Fibroblast of skin of right biceps (primary cell): ENCODE measurements around the gene RAB11FIP4.

ENCODE experiments used
- DNase-seq: peaks from one replicate; pipeline ENCODE4 v3.0.0-alpha.2; 2013

Gene RAB11FIP4

DNA sequence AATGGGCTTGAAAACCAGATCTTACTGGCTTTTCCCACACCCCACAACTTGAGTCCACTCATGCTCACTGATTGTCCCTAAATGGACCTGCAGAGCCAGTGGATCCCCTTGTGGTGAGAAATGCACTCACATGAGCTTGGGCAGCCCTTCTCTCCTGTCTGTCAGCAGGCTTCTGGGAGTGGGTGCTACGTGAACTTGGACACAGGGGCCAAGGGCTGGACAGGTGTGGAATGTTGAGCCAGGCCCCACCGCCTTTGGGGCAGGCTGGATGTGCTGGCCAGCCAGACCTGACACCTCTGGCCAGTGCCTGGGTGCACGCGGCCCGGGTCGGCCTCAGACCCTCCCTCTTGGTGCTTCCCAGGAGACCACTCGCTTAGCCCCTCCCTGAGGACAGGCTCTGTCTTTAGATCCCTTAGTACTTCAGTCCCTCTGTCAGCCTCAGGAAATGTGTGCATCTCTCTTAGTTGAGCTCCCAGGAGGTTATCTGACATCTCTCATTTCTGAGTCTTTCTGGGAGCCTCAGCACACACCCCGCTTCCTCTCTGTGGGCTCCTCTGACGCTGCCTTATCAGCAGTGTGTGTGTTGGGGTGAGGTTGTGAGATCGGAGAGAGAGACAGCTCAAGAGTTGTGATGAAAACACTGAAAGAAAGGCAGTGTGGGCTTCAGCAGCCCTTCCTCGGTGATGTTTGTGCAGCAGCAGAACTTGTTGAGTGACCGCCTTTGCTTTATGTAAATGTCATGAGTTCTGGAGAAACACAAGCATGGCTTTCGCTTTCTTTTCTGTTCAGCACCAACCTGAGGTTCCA lies 117.0 kb downstream of the RAB11FIP4 start:
- no peak for DNase-seq

DNA sequence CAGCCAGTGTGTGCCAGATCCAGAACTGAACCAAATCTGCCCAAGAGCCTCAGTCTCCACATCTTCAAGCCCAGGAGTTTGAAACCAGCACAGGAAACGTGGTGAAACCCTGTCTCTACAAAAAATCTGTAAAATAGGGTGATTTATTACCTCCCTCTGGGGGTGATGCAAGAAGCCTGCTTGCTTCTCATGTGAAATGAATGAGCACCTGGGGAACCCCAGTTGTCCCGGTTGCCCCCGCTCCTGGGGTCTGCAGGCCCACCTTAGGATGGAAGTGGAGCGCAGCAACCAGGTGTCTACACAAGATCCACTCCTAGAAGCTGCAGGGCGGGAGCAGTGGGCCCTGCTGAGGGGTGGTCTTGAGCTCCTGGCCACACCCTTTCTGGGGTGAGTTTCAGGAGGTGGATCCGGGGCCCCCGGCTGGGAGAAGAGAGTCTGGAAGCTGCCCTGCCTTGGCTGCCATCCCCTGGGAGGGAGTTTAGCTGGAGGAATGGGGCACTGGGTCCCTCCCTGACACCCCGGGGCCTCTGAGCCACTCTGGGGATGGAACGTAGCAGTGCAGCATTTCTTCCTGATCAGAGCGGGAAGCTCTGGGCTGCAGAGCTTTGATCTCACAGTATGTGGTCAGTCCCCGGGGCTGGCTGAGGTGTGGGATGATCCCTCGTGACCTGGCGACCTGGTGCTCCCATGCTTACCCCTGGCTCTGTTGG lies 117.8 kb downstream of the RAB11FIP4 start:
- no peak for DNase-seq

DNA sequence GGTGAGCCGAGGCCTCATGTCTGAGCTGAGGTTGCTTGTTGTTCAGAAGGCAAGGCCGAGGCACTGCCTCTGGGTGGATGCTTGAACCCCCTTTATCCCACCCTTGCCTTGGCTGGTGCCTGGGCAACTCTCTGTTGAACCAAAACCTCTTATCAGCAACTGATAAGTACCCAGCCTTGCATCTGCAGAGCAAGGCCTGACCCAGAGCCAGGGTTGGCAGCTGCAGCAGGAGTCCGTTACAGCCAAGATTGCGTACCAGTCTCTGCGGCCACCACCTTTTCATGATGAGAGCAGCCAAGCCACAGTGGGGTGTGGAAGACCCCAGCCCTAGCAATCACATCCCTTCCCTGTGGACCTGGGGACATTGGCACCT lies 118.3 kb downstream of the RAB11FIP4 start:
- no peak for DNase-seq

DNA sequence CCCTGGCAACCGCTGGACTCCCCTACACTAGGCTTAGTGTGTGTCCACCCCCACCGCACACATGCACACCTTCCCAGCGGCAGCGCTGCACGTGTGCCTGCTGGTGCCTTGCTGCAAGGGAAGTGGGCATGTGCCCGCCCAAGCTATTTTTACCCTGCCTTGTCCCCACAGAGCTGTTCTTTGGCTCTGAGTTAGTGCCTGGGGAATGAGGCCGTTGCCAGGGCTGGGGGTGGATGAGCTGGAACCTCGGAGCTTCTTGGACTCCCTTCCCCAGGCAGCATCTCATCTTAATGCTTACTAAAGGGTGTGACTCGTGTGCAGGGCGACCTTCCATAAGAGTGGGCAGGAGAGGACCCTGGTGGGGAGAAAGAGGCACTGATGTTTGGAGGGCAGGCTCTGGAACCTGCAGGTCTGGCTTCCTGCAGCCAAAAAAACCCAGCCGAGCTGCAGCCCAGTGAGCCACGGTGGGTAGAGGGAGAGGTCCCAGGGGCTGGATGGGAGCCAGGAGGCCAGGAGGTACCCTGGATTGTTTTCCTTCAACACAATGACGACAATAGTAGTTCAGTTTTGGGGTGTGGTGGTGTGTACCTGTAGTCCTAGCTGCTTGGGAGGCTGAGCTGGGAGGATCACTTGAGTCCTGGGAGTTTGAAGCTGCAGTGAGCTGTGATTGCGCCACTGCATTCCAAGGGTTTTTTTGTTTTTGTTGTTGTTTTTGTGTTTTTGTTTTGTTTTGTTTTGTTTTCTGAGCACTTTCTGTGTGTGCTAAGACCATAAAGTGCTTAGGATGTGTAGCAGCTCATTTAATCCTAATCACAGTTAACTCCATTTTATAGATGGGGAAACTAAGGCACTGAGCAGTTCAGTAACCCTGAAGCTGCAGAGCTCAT lies 119.1 kb downstream of the RAB11FIP4 start:
- peak; percentile 35 for DNase-seq

DNA sequence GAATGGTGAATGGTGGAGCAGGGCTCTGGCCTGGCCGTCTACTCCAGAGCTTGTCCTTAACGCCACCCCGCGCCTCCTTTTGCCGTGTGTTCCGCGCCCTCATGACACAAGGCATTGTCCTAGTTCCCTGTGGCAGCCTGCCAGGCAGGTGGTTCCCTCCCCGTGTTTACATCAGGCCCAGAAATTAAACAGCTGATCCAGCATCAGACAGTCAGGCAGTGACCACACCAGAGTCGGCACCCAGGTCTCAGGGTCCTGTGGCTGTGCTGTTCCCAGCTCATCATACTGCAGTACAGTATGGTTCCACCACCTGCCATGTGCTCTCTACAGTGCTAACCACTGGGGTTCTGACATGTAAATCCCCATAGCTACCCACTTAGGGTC lies 119.7 kb downstream of the RAB11FIP4 start:
- DNase-seq = no peak

DNA sequence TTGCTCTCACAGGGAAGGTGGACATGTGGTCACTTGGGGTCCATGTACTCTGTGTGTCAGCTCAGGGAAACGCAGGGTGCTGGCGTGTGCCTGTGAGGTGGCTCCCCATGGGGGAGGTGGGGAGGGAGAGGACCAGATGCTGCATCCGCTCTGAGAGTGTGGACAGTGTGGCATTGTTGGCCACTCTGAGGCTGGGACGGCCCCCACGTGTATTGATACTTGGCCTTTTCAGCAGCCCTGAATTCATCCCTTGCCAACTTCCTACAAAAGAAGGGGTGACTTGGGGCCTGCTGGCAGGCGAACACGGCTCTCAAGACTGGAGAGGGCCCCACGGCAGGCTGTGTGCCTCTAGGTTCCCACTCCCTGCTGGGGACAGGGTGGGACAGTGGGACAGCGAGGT lies 120.1 kb downstream of the RAB11FIP4 start:
- no peak for DNase-seq

DNA sequence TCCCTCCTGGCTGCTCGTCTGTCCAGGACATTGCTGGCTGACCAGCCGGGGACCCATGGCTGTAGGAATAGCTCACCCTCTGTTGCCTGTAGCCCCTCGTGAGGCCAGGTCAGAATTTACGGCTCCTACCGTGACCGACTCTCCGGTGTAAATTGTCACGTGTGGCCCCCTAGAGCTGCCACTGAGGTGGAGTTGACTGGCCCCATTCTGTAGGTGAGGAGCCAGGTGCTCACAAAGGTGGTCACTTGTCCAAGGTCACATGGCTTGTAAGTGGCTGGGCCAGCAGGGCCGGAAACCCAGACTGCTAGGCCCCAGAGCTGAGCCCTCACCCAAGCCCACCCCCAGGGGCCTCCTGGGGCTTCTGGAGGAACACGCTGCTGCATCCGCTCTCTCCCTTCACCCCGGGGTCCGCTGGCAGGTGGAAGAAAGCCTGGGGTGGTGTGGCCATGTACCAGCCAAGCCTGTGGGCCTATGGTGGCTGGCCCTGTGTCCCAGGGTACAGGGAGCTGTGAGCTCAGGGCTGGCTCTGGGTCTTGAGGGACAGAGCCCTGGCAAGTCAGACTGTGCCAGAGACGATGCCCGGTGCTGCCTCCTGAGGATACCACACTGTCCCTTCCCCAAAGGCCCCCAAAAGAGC lies 120.7 kb downstream of the RAB11FIP4 start:
- DNase-seq = no peak

DNA sequence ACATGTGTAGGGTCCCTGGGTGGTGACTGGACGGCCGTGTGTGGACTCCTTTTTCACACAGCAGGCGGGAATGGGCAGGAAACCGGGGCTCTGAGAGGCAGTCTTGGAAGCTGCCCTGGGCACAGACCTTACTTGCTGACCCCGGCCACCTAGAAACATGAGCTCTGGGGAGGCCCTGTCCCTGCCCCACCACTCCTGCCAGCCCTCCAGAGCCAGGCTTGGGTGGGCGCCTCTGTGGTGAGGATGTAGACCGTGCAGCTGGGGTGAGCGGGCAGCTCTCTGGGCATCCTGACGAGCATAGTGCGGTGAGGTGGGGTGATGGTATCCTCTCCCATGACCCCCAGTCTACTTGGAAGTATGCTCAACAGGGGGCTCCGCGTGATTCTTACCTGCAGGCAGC lies 121.3 kb downstream of the RAB11FIP4 start:
- no peak for DNase-seq

DNA sequence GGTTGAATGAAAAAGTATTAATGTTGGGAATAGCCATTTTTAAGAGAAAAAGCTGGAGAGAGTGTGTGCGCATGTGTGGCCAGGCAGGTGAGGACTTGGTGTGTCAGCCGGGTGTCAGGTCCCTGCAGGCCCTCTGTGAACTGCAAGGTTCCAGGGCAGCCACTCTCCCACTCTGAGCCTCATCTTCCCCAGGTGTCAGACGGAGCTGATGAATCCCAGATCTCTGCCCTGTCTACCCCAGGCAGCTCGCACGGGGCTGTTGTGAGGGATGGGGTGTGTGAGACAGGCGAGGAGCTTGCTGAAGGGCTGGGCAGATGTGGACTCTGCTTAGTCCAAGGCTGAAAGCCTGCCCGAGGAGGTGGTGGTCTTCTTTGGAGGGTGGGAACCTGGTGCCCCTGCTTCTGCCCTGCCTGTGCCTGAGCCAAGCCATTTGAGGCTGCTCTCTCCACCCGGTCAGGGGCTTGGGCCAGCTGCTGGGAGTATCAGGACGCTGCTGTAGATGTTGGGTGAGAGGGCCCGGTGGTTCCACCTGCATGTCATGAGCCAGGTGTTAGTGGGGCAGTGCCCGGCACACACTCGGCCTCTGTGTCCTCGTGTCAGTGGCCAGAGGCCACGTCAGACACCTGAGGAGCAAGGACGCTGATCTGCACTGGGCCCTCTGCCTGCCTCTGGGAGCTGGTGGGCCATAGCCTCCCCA lies 122.4 kb downstream of the RAB11FIP4 start:
- DNase-seq = no peak

DNA sequence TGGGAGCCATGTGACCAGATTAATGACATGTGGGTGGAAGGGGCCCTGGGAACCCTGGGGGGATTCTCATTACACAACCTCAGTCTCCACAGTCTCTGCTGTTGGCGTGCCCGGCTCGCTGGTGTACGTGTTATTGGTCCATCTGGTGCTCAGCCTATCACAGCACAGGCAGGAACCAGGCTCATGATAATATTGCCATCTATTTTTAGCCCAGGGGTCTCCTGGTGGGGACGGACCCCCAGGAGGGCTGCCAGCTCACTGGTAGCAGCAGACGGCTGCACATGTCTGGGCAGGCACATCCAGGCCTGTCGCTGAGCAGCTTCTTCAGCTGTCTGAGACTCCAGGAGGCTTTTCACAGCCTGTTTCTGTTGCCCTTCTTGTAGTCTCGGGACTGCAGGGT lies 123.8 kb downstream of the RAB11FIP4 start:
- no peak for DNase-seq

DNA sequence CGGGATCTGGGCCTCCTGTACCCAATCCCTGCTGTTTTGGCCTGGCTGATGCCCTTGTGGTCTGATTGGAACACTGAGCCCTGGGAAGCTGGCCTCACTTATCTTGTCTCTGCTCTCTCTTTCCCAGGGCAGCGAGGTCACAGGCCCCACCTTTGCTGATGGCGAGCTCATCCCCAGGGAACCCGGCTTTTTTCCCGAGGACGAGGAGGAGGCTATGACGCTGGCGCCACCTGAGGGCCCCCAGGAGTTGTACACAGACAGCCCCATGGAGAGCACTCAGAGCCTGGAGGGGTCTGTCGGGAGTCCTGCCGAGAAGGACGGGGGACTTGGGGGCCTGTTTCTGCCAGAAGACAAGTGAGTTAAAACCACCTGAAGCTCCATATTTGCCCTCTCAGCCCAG lies 126.0 kb downstream of the RAB11FIP4 start:
- DNase-seq = no peak

DNA sequence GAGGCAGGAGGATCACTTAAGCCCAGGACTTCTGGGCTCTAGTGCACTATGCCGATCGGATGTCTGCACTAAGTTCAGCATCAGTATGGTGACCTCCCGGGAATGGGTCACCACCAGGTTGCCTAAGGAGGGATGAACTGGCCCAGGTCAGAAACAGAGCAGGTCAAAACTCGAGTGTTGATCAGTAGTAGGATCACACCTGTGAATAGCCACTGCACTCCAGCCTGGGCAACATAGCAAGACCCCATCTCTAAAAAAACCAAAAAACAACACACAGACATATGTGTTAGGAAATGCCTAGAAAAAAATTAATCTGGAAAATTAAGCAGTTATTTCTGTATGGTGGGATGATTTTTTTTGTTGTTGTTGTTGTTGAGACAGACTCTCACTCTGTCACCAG lies 127.0 kb downstream of the RAB11FIP4 start:
- DNase-seq = no peak

DNA sequence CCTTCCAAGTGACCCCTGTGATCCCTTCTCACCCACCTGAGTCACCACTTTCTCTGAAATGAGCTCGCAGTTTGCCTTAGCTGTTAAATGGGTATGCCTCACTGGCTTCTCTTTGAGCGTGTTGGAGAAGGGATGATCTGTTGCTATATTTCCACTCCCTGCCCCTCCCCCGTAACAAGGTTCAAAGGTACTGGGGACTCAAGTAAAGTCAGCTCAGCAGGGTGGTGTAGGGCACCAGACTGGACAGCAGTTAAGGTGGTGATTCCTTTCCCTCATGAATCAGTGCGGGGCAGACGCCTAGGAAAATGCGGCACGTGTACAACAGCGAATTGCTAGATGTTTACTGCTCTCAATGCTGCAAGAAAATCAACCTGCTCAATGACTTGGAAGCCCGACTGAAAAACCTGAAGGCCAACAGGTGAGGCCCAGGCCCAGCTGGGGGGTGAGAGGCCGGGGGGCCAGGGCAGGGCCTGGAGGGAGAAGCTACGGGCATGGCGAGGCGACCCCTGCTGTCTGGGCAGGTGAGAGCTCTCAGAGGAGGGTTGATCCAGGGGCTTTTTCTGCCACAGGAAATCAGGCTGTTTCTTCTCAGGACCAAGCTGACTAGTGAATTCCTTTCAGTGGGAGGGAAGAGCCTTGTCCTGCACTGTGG lies 130.3 kb downstream of the RAB11FIP4 start:
- no peak for DNase-seq

DNA sequence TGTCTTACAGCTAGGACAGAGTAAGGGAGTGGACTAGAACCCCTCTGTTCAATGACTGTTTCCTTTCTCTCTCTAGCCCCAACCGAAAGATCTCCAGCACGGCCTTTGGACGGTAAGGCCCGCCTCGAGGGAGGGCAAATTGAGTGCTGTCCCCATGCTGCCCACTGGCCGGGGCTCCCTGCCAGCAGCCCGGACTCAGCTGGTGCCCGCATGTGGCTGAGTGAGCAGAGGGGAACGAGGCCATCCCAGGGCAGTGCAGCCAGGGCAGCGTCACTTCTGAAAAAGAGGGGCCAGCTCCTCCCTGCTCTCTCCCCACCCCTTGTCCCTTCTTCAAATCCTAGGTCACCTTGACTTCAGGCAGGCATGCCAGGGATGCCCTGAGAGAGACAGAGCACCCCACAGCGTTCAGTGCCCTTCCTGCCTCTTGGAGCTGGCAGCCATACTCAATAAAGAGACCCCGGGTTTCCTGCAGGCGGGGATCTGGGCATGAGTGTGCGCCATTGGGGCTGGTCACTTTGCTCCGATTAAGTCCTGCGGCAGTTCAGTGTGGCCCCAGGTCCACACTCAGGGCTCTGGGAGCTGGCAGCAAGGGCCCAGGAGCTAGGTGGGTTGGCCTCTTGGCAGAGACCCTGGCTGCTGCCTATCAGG lies 130.9 kb downstream of the RAB11FIP4 start:
- no peak for DNase-seq

DNA sequence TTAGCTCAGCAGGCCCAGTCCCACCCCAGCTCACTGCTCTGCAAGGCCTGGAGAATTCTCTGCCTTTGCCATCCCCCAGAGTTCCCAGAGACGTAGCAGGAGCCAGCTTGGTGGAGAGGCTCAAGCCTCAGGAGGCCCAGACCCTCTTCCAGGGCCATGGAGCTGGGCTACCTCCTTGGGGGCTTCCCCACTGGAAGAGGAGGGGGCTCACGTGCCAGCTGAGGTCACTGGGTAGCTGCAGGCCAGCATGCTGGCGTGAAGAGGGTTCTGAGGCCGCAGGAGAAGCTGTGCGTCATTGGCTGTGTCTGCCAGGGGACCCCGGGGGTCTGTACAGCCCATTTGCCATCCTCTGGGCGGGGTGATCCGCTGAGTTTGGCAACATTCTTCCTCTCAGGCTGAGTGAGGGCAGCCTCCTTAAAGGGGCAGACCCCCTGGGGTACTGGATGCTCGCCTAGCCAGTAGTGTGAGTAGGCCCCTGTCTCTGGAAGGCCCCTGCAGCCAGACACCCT lies 131.6 kb downstream of the RAB11FIP4 start:
- no peak for DNase-seq

DNA sequence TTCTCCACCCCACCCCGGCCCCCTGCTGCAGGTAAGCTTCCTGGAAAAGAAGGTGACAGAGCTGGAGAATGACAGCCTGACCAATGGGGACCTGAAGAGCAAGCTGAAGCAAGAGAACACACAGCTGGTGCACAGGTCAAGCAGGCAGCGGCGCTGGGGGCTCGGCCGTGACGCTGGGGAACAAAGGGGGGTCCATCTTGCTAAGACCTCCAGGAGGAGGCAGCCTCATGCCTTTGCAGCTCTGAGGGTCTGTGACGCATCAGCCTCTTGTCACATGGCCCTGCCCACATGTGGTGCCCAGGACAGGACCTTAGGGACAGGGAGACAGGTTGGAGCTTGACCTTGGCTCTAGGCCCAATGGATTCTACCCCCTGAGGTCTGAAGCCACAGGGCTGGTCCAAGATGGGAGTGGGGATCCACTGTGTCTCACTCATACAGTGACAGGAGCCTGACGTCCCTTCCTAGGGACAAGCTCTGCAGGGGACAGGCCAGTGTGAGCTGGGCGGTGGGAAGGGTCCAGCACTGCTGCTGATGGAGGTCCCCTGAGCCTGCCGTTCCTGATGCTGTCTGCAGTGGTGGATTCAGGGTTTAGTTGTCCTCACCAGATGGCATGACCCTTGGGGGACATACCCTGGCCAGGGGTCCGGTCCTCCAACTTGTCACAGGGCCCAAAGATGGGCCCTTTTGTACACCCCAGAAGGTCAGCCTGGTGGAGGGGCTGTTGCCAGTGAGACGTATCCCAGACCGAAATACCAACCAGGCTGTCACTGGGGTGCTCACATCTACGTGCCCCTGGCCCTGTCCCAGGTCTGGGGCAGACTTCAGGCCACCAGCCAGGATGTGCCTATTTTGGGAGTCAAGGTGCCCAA lies 132.6 kb downstream of the RAB11FIP4 start:
- DNase-seq = no peak

DNA sequence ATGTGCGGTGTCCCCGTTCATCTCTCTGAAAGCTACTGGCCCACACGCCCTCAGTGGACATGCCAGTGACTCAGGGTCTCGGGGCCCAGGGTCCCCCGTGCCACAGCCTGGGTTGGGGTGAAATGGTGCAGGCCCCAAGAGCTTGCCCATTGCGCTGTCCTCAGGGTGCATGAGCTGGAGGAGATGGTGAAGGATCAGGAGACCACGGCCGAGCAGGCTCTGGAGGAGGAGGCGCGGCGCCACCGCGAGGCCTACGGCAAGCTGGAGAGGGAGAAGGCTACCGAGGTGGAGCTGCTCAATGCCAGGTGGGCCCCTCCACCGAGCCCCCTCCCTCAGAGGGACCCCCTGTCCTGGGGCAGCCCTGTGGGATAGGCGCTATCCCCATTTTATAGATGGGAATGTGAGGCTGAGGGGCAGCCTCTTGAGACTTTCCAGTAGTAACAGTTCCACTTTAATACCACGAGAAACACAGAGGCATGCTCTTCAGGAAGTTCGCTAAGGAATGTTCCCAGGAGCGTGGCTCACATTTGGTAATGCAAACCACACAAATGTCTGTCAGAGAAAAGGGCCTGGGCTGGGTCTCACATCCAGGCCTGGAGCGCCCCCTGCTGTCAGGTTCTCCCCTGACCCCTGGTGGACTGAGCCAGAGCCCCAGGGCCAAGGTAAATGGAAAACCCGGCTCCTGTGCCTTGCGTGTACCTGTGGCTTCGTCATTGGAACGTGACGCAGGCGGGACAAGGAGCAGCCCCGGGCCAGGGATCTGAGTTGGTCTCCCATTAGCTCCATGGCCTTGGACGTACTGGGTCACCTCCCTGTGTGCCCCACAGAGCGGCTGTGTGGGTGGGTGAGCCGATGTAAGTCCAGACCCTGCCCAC lies 133.7 kb downstream of the RAB11FIP4 start:
- peak; percentile 88 for DNase-seq

DNA sequence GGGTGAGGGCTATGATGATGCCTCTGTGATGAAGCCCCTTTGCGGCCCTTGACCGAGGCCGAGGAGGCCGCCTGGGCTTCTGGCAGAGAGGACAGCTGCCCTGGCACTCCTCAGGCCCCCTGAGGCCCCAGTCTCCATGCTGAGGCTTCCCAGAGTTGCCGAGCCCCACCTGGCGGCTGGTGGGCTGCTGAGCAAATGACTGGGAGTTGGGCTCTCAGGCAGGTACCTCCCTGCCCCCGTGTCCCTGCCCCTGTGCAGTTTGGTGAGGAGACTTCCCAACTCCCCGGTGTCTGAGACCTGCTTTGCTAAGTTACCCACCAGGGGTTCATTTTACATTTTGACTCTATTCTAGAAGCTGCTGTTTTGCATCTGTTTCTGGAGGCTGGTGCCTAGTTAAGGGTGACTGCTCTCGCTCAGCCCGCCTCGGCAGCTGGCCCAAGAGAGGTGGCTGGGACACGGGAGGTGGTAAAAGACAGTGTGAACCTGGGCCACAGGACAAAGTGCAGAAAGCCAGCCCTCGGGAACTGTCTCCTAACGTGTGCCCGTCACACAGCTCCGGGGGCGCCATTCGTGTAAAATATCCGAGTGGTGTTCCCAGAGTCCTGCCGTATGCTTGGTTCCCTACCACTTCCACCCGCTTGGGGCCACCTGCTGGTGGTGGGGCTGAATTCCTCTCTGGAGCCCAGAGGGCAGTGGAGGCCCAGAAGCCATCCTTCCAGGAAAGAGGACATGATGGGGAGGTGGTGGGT lies 134.5 kb downstream of the RAB11FIP4 start:
- peak; percentile 12 for DNase-seq
